Spleen (tissue), 11 donors: ENCODE results near the gene ERCC4. TPM values are rescaled to one million over a fixed set of nuclear protein-coding genes. Genes with fewer than 3 reads are reported as not detected.
"Not testable (repeated sequence)": the region's sequence is repeated elsewhere in the genome, so short reads cannot be mapped to it uniquely, and the experiment has no call there.

Experiments used
- DNase-seq: peaks from one replicate; pipeline ENCODE4 v3.0.0-alpha.2; 2020
- H3K27ac ChIP-seq, 8 donors: fragments of 200-600 bp; sonication (generic) in 7 of 8; 1 replicate in 4 of 8; 2 replicates in 4 of 8; pipeline versions ENCODE4 v1.5.0 to v1.8.0; 2016 to 2021; ENCODE audit warnings: inconsistent platforms in 4 of 8, mild to moderate bottlenecking in 4 of 8, moderate library complexity in 1 of 8
- H3K27me3 ChIP-seq, 7 donors: fragments of 200-600 bp; sonication (generic) in 6 of 7; replicated peaks in 1 of 7; 1 replicate in 4 of 7; 2 replicates in 3 of 7; pipeline versions ENCODE4 v1.5.0 to v1.8.0; 2016 to 2021; ENCODE audit warnings: inconsistent platforms in 3 of 7, mild to moderate bottlenecking in 1 of 7
- H3K36me3 ChIP-seq, 6 donors: fragments of 200-600 bp; sonication (generic) in 5 of 6; 1 replicate in 4 of 6; 2 replicates in 2 of 6; pipeline versions ENCODE4 v1.5.0 to v1.8.0; 2016 to 2021; ENCODE audit warnings: inconsistent platforms in 2 of 6
- H3K4me1 ChIP-seq, 6 donors: fragments of 200-600 bp; sonication (generic) in 5 of 6; 1 replicate in 3 of 6; 2 replicates in 3 of 6; pipeline versions ENCODE4 v1.5.0 to v1.8.0; 2016 to 2021; ENCODE audit warnings: inconsistent platforms in 3 of 6
- H3K4me3 ChIP-seq, 8 donors: fragments of 200-600 bp; sonication (generic) in 7 of 8; 1 replicate in 4 of 8; 2 replicates in 4 of 8; pipeline versions ENCODE4 v1.5.0 to v1.8.0; 2016 to 2021; ENCODE audit warnings: inconsistent platforms in 4 of 8, mild to moderate bottlenecking in 4 of 8, moderate library complexity in 2 of 8
- H3K9me3 ChIP-seq, 8 donors: fragments of 200-600 bp; sonication (generic) in 7 of 8; 1 replicate in 4 of 8; 2 replicates in 4 of 8; pipeline versions ENCODE4 v1.5.0 to v1.8.0; 2016 to 2021; ENCODE audit warnings: inconsistent platforms in 4 of 8
- POLR2A ChIP-seq, 3 donors: fragments of 450-650 bp; IDR thresholded peaks; one replicate each; pipeline ENCODE4 v1.5.1; 2017; ENCODE audit warnings: antibody characterized with exemption in 3 of 3, mild to moderate bottlenecking in 1 of 3
- POLR2AphosphoS5 ChIP-seq, 3 donors: sonication (generic); formaldehyde crosslinking; IDR thresholded peaks; one replicate each; pipeline ENCODE4 v1.5.1; 2017; ENCODE audit warnings: antibody characterized with exemption in 3 of 3
- WGBS, 5 donors: extraction: QIAGEN DNeasy Blood & Tissue Kit in 3 of 5; methylation state at CpG; one replicate each; pipeline versions ENCODE4 v1.1.5 to v1.1.7; 2013 to 2018; 5-methylcytosine and 5-hydroxymethylcytosine counted together
- intact Hi-C: fragments of 100-400 bp; cut with DNase I; formaldehyde crosslinking; loops from one replicate; pipeline ENCODE4 v1.15.0; 2023; ENCODE audit warnings: low total_unique reads
- polyA plus RNA-seq, 3 donors: library from polyadenylated mRNA; stranded (reverse); fragments of 200-250 nt; gene quantifications; one replicate each; pipeline ENCODE4 v1.2.1, GENCODE V29; 2013
- total RNA-seq, 7 donors: library from RNA; depleted of rRNA in 3 of 7; stranded (reverse); fragments of >200 nt in 3 of 7; fragmentation: NEBNext Ultra II Directional in 4 of 7; extraction: Animal tissue kit (Norgen Biotek cat#: 25700) in 4 of 7; gene quantifications; one replicate each; pipeline versions ENCODE4 v1.1.0 to v1.2.1, GENCODE V29; 2016 to 2021
- TF ChIP-seq, protein P1 (sequence below), 11 experiments: fragments of 200-600 bp in 7 of 11; fragments of 450-650 bp in 4 of 11; sonication (generic) in 4 of 11; IDR thresholded peaks in 8 of 11; conservative IDR thresholded peaks in 3 of 11; 1 replicate in 7 of 11; 2 replicates in 4 of 11; pipeline versions ENCODE4 v1.4.0 to v1.8.0; 2016 to 2021; ENCODE audit warnings: antibody characterized with exemption in 11 of 11, inconsistent platforms in 4 of 11, mild to moderate bottlenecking in 1 of 11
- donor health status: healthy with polysubstance abuse.
- donor health status: DM: no; HTN: no; CAD: no; lungs with moderate emphysema.
- donor health status: DM: no; HTN: no; CAD: no.
- donor health status: Bipolar disorder and iron deficiency.
- donor health status: healthy.
- donor health status: DM: no; HTN: no; CAD: no.
- donor health status: DM: yes; HTN: yes; CAD: no.

Gene ERCC4
- total and polyA plus RNA-seq, 10 donors = 1.1 to 15.2 (median 9.1) TPM

DNA sequence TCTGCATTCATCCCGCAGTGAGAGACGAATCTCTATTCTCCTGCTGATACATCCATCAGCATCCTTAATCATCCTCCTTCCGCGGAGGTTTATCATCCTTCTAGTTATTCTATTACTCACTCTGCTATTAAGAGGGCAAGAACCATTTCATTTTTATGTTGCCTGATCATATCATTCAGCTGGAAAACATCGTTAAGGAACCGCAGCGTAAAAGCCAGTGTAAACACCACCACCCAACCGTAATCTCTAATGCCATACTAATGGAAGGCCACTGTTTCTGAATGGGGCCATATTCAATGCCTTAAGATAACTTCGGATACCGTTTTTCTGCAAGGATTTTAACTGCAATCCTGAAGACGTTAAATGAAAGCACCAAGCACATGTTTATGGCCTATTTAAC, 36.7 kb upstream of the ERCC4 start:
- intact Hi-C loops = no loop called here
- H3K4me1 ChIP-seq = no peaks in the 10 kb centered on the region
- H3K27me3 ChIP-seq = peaks cover 0 to 5% (median 0%) of the 10 kb centered on the region in 7 donors

DNA sequence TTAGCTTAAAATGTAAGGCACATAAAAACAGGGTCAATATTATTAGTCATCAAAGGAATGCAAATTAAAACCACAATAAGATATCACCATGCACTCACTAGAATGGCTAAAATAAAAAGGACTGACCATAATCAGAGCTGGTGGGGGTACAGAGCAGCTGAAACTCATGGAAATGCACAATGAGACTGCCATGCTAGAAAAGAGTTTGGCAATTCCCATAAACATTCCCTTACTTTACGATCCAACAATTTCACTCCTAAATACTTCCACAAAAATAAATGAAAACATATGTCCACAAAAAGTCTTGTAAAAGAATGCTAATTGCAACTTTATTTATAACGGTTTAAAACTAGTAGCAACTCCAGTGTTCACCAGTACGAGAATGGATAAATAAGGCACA, 36.1 kb upstream of the ERCC4 start:
- no peaks in the 10 kb centered on the region for H3K4me1 ChIP-seq
- 58 to 81% (median 62%) methylated on average over 3 of the region's 3 CpGs for WGBS, 5 donors
- H3K4me3 ChIP-seq = no peak overlapping the region
- H3K9me3 ChIP-seq = peaks cover 0 to 20% (median 7%) of the 10 kb centered on the region in 8 donors
- H3K27me3 ChIP-seq = peaks cover 0 to 5% (median 0%) of the 10 kb centered on the region in 7 donors
- DNase-seq = no peak
- H3K36me3 ChIP-seq = no peaks in the 10 kb centered on the region
- no peak overlapping the region for H3K27ac ChIP-seq
- intact Hi-C loops = no loop called here
- TF ChIP-seq POLR2A (IDR thresholded peaks at IDR 0.05) = no peak
- TF ChIP-seq, protein P1, sequence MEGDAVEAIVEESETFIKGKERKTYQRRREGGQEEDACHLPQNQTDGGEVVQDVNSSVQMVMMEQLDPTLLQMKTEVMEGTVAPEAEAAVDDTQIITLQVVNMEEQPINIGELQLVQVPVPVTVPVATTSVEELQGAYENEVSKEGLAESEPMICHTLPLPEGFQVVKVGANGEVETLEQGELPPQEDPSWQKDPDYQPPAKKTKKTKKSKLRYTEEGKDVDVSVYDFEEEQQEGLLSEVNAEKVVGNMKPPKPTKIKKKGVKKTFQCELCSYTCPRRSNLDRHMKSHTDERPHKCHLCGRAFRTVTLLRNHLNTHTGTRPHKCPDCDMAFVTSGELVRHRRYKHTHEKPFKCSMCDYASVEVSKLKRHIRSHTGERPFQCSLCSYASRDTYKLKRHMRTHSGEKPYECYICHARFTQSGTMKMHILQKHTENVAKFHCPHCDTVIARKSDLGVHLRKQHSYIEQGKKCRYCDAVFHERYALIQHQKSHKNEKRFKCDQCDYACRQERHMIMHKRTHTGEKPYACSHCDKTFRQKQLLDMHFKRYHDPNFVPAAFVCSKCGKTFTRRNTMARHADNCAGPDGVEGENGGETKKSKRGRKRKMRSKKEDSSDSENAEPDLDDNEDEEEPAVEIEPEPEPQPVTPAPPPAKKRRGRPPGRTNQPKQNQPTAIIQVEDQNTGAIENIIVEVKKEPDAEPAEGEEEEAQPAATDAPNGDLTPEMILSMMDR (IDR thresholded peaks at IDR 0.05 in 8 of 11, conservative IDR thresholded peaks at IDR 0.05 in 3 of 11) = no peak

More for the DNA sequence above, 36.7 kb upstream of the ERCC4 start:
- H3K9me3 ChIP-seq = peaks cover 0 to 14% (median 6%) of the 10 kb centered on the region in 8 donors
- no peak for DNase-seq
- H3K4me3 ChIP-seq = no peak overlapping the region
- H3K27ac ChIP-seq = no peak overlapping the region
- WGBS, 5 donors = 79 to 89% (median 87%) methylated on average over 11 of the region's 11 CpGs
- H3K36me3 ChIP-seq = no peaks in the 10 kb centered on the region
- TF ChIP-seq POLR2AphosphoS5 (IDR thresholded peaks at IDR 0.05) = no peak
- no peak for TF ChIP-seq POLR2A (IDR thresholded peaks at IDR 0.05)
- TF ChIP-seq, protein P1 (IDR thresholded peaks at IDR 0.05 in 8 of 11, conservative IDR thresholded peaks at IDR 0.05 in 3 of 11) = no peak

DNA sequence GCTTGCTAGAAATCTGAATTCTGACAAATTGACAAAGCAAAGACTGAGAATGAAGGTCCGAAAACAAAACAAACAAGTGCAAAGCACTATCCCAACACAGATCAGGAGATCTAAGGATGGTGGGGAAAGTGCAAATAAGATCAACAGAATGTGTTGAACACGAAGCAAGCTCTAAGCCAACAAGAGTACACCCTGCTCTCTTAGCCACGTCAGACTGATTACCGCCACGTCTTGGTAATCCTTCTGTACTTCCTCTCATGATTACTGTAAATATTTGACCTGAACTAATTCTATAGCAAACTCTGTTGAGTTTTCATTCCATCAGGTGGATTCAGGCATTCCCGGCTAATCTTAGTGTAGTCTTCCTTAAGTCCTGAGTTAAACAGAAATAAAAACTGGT, 34.3 kb upstream of the ERCC4 start:
- intact Hi-C loops = no loop called here
- Histone ChIP-seq H3K4me1 (no peaks in the 10 kb centered on the region), H3K27ac (no peak overlapping the region), H3K4me3 (no peak overlapping the region), H3K36me3 (no peaks in the 10 kb centered on the region), H3K27me3 (peaks cover 0 to 3% (median 0%) of the 10 kb centered on the region in 7 donors), H3K9me3 (peaks cover 0 to 24% (median 7%) of the 10 kb centered on the region in 8 donors)
- TF ChIP-seq POLR2AphosphoS5 (IDR thresholded peaks at IDR 0.05) (no peak), POLR2A (IDR thresholded peaks at IDR 0.05) (no peak)
- TF ChIP-seq, protein P1 (IDR thresholded peaks at IDR 0.05 in 8 of 11, conservative IDR thresholded peaks at IDR 0.05 in 3 of 11) = no peak
- DNase-seq = no peak
- 66 to 72% (median 68%) methylated on average over 6 of the region's 6 CpGs for WGBS, 5 donors

DNA sequence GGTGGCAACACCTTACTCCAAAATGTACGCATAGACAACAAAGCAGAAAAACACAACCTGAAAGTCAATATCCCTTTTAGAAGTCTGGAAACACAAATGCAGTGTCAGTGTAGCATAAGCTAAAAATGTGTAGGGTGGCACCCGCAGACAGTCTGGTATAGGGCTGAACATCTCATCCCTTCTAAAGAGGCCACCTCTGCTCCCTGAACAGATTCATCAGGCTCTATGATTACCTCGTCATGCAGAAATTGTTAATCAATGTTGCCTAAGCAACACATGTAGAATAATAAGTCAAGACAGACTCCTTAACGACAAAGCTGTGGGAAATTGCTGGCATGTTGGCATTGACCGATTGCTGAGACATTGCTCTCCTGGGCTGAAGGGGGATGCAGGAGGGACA, 33.3 kb upstream of the ERCC4 start:
- Histone ChIP-seq H3K27ac (no peak overlapping the region), H3K9me3 (peaks cover 0 to 24% (median 7%) of the 10 kb centered on the region in 8 donors), H3K36me3 (no peaks in the 10 kb centered on the region), H3K27me3 (peaks cover 0 to 3% (median 0%) of the 10 kb centered on the region in 7 donors), H3K4me3 (no peak overlapping the region), H3K4me1 (no peaks in the 10 kb centered on the region)
- DNase-seq = no peak
- intact Hi-C loops = no loop called here
- TF ChIP-seq POLR2AphosphoS5 (IDR thresholded peaks at IDR 0.05) (no peak), POLR2A (IDR thresholded peaks at IDR 0.05) (no peak)
- TF ChIP-seq, protein P1 (IDR thresholded peaks at IDR 0.05 in 8 of 11, conservative IDR thresholded peaks at IDR 0.05 in 3 of 11) = no peak
- WGBS, 5 donors = 89 to 95% (median 92%) methylated on average over 5 of the region's 5 CpGs

DNA sequence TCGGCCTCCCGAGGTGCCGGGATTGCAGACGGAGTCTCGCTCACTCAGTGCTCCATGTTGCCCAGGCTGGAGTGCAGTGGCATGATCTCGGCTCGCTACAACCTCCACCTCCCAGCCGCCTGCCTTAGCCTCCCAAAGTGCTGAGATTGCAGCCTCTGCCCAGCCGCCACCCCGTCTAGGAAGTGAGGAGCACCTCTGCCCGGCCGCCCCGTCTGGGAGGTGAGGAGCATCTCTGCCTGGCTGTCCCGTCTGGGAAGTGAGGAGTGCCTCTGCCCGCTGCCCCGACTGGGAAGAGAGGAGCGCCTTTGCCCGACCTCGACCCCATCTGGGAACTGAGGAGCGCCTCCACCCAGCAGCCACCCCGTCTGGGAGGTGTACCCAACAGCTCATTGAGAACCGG, 30.6 kb upstream of the ERCC4 start:
- 85 to 92% (median 89%) methylated on average over 12 to 22 of the region's 22 CpGs for WGBS, 5 donors
- H3K36me3 ChIP-seq, H3K4me3 ChIP-seq, H3K4me1 ChIP-seq, H3K27ac ChIP-seq, DNase-seq, H3K27me3 ChIP-seq, intact Hi-C loops: not testable (repeated sequence)
- peaks cover 0 to 24% (median 7%) of the 10 kb centered on the region in 8 donors for H3K9me3 ChIP-seq
